ENCODE results near the gene BEX3.

DNA sequence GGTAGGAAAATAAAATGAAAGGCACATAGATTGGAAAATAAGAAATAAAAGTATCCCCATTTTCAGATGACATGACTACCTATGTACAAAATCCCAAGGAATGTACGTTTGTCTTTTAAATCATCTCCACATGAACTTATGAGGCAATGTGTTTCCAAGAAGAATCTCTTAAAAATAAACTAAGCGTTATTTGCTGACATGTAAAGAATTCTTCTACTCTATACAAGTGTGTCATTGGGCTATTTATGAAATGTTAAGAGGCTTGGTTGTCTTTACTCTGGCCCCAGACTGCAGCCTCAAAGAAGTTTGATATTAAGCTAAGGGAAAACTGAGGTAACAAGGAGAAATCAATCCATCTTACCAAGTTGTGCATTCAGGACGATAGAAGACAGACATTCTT is 17.1 kb downstream of the BEX3 start:
- TF ChIP-seq, protein P1, sequence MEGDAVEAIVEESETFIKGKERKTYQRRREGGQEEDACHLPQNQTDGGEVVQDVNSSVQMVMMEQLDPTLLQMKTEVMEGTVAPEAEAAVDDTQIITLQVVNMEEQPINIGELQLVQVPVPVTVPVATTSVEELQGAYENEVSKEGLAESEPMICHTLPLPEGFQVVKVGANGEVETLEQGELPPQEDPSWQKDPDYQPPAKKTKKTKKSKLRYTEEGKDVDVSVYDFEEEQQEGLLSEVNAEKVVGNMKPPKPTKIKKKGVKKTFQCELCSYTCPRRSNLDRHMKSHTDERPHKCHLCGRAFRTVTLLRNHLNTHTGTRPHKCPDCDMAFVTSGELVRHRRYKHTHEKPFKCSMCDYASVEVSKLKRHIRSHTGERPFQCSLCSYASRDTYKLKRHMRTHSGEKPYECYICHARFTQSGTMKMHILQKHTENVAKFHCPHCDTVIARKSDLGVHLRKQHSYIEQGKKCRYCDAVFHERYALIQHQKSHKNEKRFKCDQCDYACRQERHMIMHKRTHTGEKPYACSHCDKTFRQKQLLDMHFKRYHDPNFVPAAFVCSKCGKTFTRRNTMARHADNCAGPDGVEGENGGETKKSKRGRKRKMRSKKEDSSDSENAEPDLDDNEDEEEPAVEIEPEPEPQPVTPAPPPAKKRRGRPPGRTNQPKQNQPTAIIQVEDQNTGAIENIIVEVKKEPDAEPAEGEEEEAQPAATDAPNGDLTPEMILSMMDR (IDR thresholded peaks at IDR 0.05) = no peak
- TF ChIP-seq EP300 (IDR thresholded peaks at IDR 0.05) (no peak), POLR2A (IDR thresholded peaks at IDR 0.05) (no peak)
